ENCODE results near the gene BBLN.

The BBLN gene

DNA sequence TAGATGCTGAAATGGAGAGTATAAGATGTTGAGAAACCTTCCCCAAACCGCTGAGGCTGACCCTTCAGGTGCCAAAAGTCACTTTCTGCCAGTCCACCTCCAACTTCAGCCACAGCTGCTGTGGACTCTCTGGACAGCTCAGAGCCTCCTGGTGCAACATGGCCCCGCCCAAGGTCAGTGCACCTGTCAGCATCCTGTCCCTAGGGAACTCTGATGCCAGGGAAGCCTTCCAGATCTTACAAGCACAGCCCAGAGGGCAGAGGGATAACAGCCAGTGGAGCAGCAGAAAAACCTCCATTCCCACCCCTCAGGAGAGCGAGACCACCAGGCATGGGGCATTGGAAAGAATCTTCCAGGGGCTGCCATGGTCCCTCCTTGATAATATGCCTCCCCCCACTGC is 22.1 kb upstream of the BBLN start:
- no peak overlapping the region for H3K4me3 ChIP-seq (ENCODE audit: low read depth, low read length)
- no peak for DNase-seq (ENCODE audit: low read depth)
- TF ChIP-seq CTCF (IDR thresholded peaks at IDR 0.05; ENCODE audit: insufficient read depth, low read depth, low read length, missing control alignments), result no peak

- TF ChIP-seq CTCF (IDR thresholded peaks at IDR 0.05; ENCODE audit: insufficient read depth, low read depth, low read length, missing control alignments), result no peak
- no peak overlapping the region for H3K4me3 ChIP-seq (ENCODE audit: low read depth, low read length)
- DNase-seq (ENCODE audit: low read depth), result no peak
Measured at GRCh38 chr9:128139621-128140020, 20.4 kb upstream of the BBLN start.

GRCh38 chr9:128141604-128142003 is 18.5 kb upstream of the BBLN start:
- TF ChIP-seq CTCF (IDR thresholded peaks at IDR 0.05; ENCODE audit: insufficient read depth, low read depth, low read length, missing control alignments), result no peak
- H3K4me3 ChIP-seq (ENCODE audit: low read depth, low read length), result no peak overlapping the region
- no peak for DNase-seq (ENCODE audit: low read depth)

DNA sequence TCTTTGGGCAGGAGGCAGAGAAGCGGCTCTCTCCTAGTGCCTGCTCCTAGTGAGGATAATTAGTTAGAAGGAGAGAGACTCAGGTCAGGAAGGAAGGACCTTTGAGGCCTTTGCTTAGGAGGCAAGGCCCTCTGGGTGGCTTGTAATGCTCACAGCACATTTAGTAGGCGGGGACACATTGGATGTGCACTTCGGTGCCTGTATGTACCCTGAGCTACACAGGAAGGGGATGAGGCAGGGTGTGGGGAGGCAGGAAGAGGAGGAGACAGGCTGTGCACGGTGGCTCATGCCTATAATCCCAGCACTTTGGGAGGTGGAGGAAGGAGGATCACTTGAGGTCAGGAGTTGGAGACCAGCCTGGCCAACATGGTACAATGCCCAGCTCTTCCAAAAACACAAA is 18.0 kb upstream of the BBLN start:
- TF ChIP-seq CTCF (IDR thresholded peaks at IDR 0.05; ENCODE audit: insufficient read depth, low read depth, low read length, missing control alignments), result no peak
- no peak for DNase-seq (ENCODE audit: low read depth)
- H3K4me3 ChIP-seq (ENCODE audit: low read depth, low read length), result no peak overlapping the region

- DNase-seq (ENCODE audit: low read depth), result no peak
- H3K4me3 ChIP-seq (ENCODE audit: low read depth, low read length), result no peak overlapping the region
- no peak for TF ChIP-seq CTCF (IDR thresholded peaks at IDR 0.05; ENCODE audit: insufficient read depth, low read depth, low read length, missing control alignments)
Measured at GRCh38 chr9:128142596-128142995, 17.5 kb upstream of the BBLN start.

DNA sequence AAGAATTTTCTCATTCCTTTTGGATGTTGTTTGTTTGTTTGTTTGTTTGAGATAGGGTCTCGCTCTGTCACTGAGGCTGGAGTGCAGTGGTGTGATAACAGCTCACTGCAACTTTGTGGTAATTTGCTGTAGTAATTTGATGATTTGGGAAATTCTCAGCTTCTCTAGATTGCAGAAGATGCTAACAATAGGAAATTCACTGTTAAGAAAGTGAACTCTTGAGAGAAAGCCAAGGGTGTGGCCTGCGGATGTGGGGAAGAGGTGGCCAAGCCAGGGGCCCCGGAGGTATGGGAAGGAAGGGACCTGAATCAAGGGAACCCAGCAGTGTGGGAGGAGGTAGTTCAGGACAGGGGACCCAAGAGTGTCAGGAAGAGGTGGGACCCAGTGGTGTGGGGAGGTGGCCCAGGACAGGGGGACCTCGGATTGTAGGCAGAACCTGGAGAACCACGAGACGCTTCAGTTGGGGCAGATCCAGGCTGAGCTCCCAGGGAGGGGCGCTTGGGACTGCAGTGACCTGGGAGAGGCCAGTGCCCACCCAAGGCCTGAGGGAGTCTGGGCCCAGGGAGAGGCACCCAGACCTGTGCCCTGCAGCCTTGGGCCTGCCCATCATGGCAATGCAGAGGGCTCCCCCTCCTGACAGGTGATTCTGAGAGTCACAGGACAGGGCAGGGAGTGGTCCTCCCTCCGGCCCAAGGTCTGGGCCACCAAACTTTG is 16.4 kb upstream of the BBLN start:
- no peak for TF ChIP-seq CTCF (IDR thresholded peaks at IDR 0.05; ENCODE audit: insufficient read depth, low read depth, low read length, missing control alignments)
- no peak for DNase-seq (ENCODE audit: low read depth)
- H3K4me3 ChIP-seq (ENCODE audit: low read depth, low read length), result no peak overlapping the region

Measured in GM12865 (cell line).